ENCODE results near the gene FAM53B. TPM values are rescaled to one million over a fixed set of nuclear protein-coding genes. Genes with fewer than 3 reads are reported as not detected.

FAM53B gene
- total RNA-seq, 1 donor from 2014 or later = 21.8 TPM

DNA sequence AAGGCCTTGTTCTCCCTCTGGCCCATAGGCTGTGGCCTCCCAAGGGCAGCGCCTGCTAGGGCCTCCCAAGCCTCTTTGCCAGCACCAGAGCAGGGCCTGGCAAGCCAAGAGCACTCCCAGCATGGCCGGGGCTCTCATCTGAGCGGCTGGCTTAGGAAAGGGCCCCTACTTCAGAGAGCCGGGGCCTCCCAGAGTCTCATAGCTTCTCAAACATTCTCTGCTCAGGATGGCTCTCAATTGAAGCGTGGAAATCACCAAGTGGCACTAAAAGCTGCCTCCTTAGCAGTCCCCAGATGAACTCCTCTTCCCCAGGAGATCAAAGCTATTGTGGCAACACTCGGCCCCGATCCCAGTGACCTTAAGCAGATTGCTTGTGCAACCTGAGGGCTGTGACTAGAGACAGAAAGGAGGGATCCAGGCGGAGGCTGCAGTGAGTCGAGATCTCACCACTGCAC lies 69.4 kb downstream of the FAM53B start:
- H3K4me3 Mint-ChIP-seq = no peak overlapping the region
- H3K36me3 Mint-ChIP-seq (ENCODE audit: low read depth) = peaks cover 30% of the 10 kb centered on the region
- intact Hi-C loops (cut with micrococcal nuclease) = no loop called here
- no peaks in the 10 kb centered on the region for H3K27me3 Mint-ChIP-seq
- no peaks in the 10 kb centered on the region for H3K9me3 Mint-ChIP-seq
- no peak for DNase-seq
- H3K27ac Mint-ChIP-seq = no peak overlapping the region
- peaks cover 53% of the 10 kb centered on the region for H3K4me1 Mint-ChIP-seq

GRCh38 chr10:124672181-124672638 lies 72.0 kb downstream of the FAM53B start:
- no peak overlapping the region for H3K4me3 Mint-ChIP-seq
- no peak for DNase-seq
- peaks cover 35% of the 10 kb centered on the region for H3K4me1 Mint-ChIP-seq
- no peak overlapping the region for H3K27ac Mint-ChIP-seq
- intact Hi-C loops (cut with micrococcal nuclease) = no loop called here
- peaks cover 16% of the 10 kb centered on the region for H3K36me3 Mint-ChIP-seq (ENCODE audit: low read depth)
- no peaks in the 10 kb centered on the region for H3K9me3 Mint-ChIP-seq
- H3K27me3 Mint-ChIP-seq = no peaks in the 10 kb centered on the region

- Mint-ChIP-seq H3K4me3 (no peak overlapping the region), H3K9me3 (no peaks in the 10 kb centered on the region), H3K4me1 (peaks cover 31% of the 10 kb centered on the region), H3K27me3 (no peaks in the 10 kb centered on the region), H3K36me3 (ENCODE audit: low read depth) (peaks cover 10% of the 10 kb centered on the region), H3K27ac (no peak overlapping the region)
- DNase-seq = no peak
- intact Hi-C loops (cut with micrococcal nuclease) = no loop called here
These were observed 72.6 kb downstream of the FAM53B start for GRCh38 chr10:124671486-124672075.

GRCh38 chr10:124670849-124671248 lies 73.3 kb downstream of the FAM53B start:
- H3K27me3 Mint-ChIP-seq = no peaks in the 10 kb centered on the region
- H3K4me1 Mint-ChIP-seq = peaks cover 29% of the 10 kb centered on the region
- intact Hi-C loops (cut with micrococcal nuclease) = no loop called here
- no peaks in the 10 kb centered on the region for H3K9me3 Mint-ChIP-seq
- no peak for DNase-seq
- no peak overlapping the region for H3K27ac Mint-ChIP-seq
- H3K4me3 Mint-ChIP-seq = no peak overlapping the region
- peaks cover 7% of the 10 kb centered on the region for H3K36me3 Mint-ChIP-seq (ENCODE audit: low read depth)

GRCh38 chr10:124669824-124670654 lies 74.1 kb downstream of the FAM53B start:
- Mint-ChIP-seq H3K4me3 (no peak overlapping the region), H3K27ac (no peak overlapping the region), H3K27me3 (no peaks in the 10 kb centered on the region), H3K4me1 (peaks cover 30% of the 10 kb centered on the region), H3K9me3 (no peaks in the 10 kb centered on the region), H3K36me3 (ENCODE audit: low read depth) (peaks cover 6% of the 10 kb centered on the region)
- intact Hi-C loops (cut with micrococcal nuclease) = no loop called here
- DNase-seq = no peak

- intact Hi-C loops (cut with micrococcal nuclease) = no loop called here
- no peaks in the 10 kb centered on the region for H3K27me3 Mint-ChIP-seq
- DNase-seq = no peak
- H3K27ac Mint-ChIP-seq = no peak overlapping the region
- H3K9me3 Mint-ChIP-seq = no peaks in the 10 kb centered on the region
- peaks cover 30% of the 10 kb centered on the region for H3K4me1 Mint-ChIP-seq
- no peak overlapping the region for H3K4me3 Mint-ChIP-seq
- peaks cover 4% of the 10 kb centered on the region for H3K36me3 Mint-ChIP-seq (ENCODE audit: low read depth)
These were observed 74.9 kb downstream of the FAM53B start for GRCh38 chr10:124669141-124669823.

DNA sequence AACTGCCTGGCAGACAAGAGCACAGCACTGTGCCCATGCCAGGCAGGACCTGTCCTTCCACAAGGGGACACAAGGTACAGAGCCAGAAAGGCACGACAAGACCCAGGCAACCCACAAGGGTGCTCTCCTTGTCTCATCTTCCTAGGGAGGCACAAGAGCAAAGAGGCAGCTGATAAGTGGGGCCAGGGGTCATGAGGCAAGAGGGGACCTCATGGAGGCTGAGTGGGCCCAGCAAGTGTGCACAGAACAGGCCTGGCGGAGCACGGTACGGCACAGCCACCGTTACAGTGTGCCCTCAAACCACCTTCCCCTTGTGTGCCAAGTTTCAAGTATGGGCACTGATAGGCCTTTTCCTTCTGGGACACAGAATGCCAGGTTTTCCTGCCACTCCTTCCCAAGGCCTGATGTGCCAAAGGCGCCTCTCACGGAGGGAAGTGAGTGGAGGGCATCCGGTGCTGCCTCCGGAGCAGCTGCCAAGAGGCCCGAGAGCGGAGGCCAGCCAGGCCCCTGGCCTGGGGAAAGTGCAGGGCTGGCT lies 75.6 kb downstream of the FAM53B start:
- no peak overlapping the region for H3K27ac Mint-ChIP-seq
- DNase-seq = no peak
- no peaks in the 10 kb centered on the region for H3K27me3 Mint-ChIP-seq
- H3K36me3 Mint-ChIP-seq (ENCODE audit: low read depth) = peaks cover 4% of the 10 kb centered on the region
- H3K4me1 Mint-ChIP-seq = peaks cover 30% of the 10 kb centered on the region
- H3K4me3 Mint-ChIP-seq = no peak overlapping the region
- H3K9me3 Mint-ChIP-seq = no peaks in the 10 kb centered on the region
- intact Hi-C loops (cut with micrococcal nuclease) = no loop called here

DNA sequence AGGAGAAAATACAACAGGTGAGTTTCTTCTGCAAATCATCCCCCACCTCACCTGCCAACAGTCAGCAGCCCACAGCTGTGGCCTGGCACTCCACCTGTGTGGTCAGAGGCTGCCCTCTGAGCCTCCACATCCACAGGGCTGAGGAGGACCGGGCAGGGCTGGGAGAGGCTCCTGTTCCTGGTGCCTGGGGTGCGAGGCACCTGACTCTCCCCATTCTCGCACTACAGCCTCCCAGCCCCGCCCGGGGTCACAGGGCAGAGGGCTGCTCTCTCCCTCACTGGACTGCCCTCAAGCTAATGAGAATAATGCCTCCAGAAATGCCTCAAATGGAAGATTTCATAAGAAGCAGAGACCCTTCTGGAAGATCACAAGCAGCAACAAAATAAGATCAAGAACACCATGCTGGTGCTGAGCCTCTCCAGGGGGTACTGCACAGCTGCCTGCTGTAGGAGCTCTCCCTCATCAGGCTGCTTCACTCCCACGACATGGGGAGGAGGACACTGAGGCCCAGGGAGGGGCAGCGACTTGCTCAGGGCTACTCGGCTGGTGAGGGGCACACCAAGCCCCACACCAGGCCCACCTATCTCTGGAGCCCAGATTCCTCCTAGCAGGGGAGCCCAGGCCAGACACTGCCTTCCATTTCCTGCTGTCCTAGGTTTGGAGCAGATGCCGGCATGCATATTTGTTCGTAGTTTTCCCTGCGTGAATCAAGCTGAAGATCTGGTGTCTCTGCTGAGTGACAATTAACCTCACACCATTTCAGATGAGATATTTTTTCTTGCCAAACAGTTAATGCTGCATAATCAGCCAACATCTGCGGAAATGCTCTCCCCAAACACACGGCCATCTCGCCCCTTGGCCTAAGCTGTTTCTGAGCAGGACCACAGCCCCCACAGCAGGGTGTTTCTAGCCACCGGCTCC lies 76.5 kb downstream of the FAM53B start:
- H3K9me3 Mint-ChIP-seq = no peaks in the 10 kb centered on the region
- peaks cover 6% of the 10 kb centered on the region for H3K36me3 Mint-ChIP-seq (ENCODE audit: low read depth)
- H3K4me1 Mint-ChIP-seq = peaks cover 24% of the 10 kb centered on the region
- no peak for DNase-seq
- no peak overlapping the region for H3K4me3 Mint-ChIP-seq
- H3K27me3 Mint-ChIP-seq = no peaks in the 10 kb centered on the region
- H3K27ac Mint-ChIP-seq = no peak overlapping the region
- intact Hi-C loops (cut with micrococcal nuclease) = no loop called here

GRCh38 chr10:124666494-124666893 lies 77.7 kb downstream of the FAM53B start:
- Mint-ChIP-seq H3K27ac (no peak overlapping the region), H3K4me3 (no peak overlapping the region), H3K27me3 (no peaks in the 10 kb centered on the region), H3K9me3 (no peaks in the 10 kb centered on the region), H3K4me1 (peaks cover 16% of the 10 kb centered on the region), H3K36me3 (ENCODE audit: low read depth) (peaks cover 8% of the 10 kb centered on the region)
- DNase-seq = no peak
- intact Hi-C loops (cut with micrococcal nuclease) = no loop called here

DNA sequence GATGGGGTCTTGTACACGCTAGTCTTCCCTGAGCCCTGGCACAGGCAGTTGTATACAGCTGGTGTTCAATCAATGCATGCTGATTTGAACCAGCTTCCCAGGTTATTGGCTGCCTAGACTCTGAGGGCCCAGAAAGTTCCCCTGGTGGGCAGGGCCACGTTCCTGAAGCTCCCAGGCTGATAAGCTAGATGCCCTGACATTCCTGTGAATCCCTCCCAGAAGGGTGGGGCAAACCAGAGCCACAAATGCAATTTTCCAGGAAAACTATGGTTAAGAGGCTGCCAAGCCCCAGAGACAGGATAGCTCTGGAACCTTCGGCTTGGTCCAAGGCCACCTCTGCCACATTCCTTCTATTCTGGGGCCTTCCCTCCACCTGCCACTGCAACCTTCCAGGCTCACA lies 78.2 kb downstream of the FAM53B start:
- Mint-ChIP-seq H3K4me3 (no peak overlapping the region), H3K27ac (no peak overlapping the region), H3K9me3 (no peaks in the 10 kb centered on the region), H3K27me3 (no peaks in the 10 kb centered on the region), H3K4me1 (peaks cover 12% of the 10 kb centered on the region), H3K36me3 (ENCODE audit: low read depth) (peaks cover 8% of the 10 kb centered on the region)
- DNase-seq = no peak
- intact Hi-C loops (cut with micrococcal nuclease) = no loop called here

GRCh38 chr10:124665558-124665957 lies 78.6 kb downstream of the FAM53B start:
- DNase-seq = no peak
- intact Hi-C loops (cut with micrococcal nuclease) = no loop called here
- Mint-ChIP-seq H3K9me3 (no peaks in the 10 kb centered on the region), H3K4me3 (no peak overlapping the region), H3K4me1 (peaks cover 9% of the 10 kb centered on the region), H3K27ac (no peak overlapping the region), H3K36me3 (ENCODE audit: low read depth) (peaks cover 9% of the 10 kb centered on the region), H3K27me3 (no peaks in the 10 kb centered on the region)

DNA sequence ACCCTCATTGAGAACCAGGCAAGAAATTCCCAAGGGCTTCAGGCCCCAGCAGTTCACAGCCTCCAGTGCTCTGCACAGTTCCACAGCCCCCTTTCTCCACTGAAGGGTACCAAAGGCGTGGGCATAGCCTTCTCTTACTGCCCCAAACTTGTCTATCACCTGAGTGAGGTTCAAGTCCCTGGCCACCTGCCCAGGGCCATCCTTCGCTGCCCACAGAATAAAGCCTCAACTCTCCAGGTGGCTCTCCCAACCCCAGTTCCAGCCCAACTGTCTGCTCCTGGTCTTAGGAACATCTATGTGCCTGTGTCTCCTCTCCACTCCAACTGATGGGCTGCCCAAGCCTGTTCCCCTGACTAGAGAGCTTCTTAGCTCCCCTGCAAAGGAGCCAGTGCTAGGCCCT lies 79.1 kb downstream of the FAM53B start:
- no peak overlapping the region for H3K4me3 Mint-ChIP-seq
- intact Hi-C loops (cut with micrococcal nuclease) = no loop called here
- no peak overlapping the region for H3K27ac Mint-ChIP-seq

DNA sequence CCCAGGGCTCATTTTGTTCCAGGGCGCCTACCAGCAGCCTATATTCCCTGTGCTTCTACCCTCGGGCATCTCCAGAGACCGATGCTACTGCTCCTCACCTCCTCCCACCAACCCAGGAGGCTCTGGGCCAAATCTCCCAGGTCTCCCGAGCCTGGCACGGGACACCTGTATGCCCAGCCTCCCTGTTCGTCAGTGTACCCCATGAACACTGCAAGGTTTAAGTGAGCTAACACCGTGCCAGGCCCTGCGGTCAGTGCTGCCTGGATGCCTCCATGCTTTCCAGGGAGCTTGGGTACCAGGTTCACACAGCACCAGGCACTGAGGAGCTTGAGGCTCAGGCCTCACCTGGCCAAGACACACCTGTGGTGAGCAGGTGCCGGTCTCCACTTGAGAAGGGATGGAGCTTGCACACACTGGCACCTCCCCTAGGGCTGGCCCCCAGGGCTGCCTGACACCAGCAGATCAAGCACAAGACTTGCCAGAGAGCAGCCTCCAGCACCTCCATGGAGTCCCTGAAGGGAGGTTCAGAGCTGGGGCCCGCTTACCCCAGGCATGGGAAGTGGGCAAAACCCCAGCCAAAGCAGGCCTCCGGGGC lies 80.3 kb downstream of the FAM53B start:
- DNase-seq = no peak
- intact Hi-C loops (cut with micrococcal nuclease) = no loop called here
- no peaks in the 10 kb centered on the region for H3K9me3 Mint-ChIP-seq
- peaks cover 21% of the 10 kb centered on the region for H3K4me1 Mint-ChIP-seq
- H3K4me3 Mint-ChIP-seq = no peak overlapping the region
- H3K36me3 Mint-ChIP-seq (ENCODE audit: low read depth) = peaks cover 13% of the 10 kb centered on the region
- H3K27ac Mint-ChIP-seq = no peak overlapping the region
- no peaks in the 10 kb centered on the region for H3K27me3 Mint-ChIP-seq

More for the DNA sequence above, 79.1 kb downstream of the FAM53B start:
- DNase-seq = no peak
- H3K36me3 Mint-ChIP-seq (ENCODE audit: low read depth) = peaks cover 11% of the 10 kb centered on the region
- peaks cover 9% of the 10 kb centered on the region for H3K4me1 Mint-ChIP-seq
- no peaks in the 10 kb centered on the region for H3K9me3 Mint-ChIP-seq
- H3K27me3 Mint-ChIP-seq = no peaks in the 10 kb centered on the region

Data from activated CD4-positive, alpha-beta T cell treated with anti-CD3 and anti-CD28 coated beads, Interleukin-2, amount 10 ng/mL, durations not matched to agents 24 days and 14 days (primary cell).